Type B pancreatic cell (in vitro differentiated cells): ENCODE results near the gene FRZB. TPM values are rescaled to one million over a fixed set of nuclear protein-coding genes. Genes with fewer than 3 reads are reported as not detected.
A peak's percentile ranks its signal among the peaks of the same experiment; 100 is the strongest.

Source experiments
- DNase-seq: peaks from one replicate; pipeline ENCODE4 v3.0.0; 2021; ENCODE audit warnings: mixed read lengths; ENCODE audit not compliant: unreplicated experiment; ENCODE audit errors: extremely low spot score
- H3K27ac Mint-ChIP-seq: 2 replicates; pipeline ENCODE4 v1.8.0; 2021; ENCODE audit warnings: mild to moderate bottlenecking, mixed read lengths
- H3K27me3 Mint-ChIP-seq: 2 replicates; pipeline ENCODE4 v1.8.0; 2021; ENCODE audit warnings: mixed read lengths
- H3K36me3 Mint-ChIP-seq: 2 replicates; pipeline ENCODE4 v1.8.0; 2021; ENCODE audit warnings: mixed read lengths
- H3K4me1 Mint-ChIP-seq: one replicate; pipeline ENCODE4 v1.8.0; 2021; ENCODE audit warnings: mixed read lengths; ENCODE audit not compliant: unreplicated experiment
- H3K4me3 Mint-ChIP-seq: 2 replicates; pipeline ENCODE4 v1.8.0; 2021; ENCODE audit warnings: mild to moderate bottlenecking, mixed read lengths
- H3K9me3 Mint-ChIP-seq: 2 replicates; pipeline ENCODE4 v1.8.0; 2021; ENCODE audit warnings: mixed read lengths
- CTCF ChIP-seq: fragments of 200-600 bp; sonication (generic); conservative IDR thresholded peaks from 2 replicates; pipeline ENCODE4 v1.5.0; 2021; ENCODE audit warnings: antibody characterized with exemption, mild to moderate bottlenecking
- total RNA-seq: library from RNA; stranded (reverse); gene quantifications from 2 replicates; pipeline ENCODE4 v1.2.1, GENCODE V29; 2021; ENCODE audit warnings: low replicate concordance

The FRZB gene
- total RNA-seq, 1 donor from 2014 or later = 17.1 TPM

- DNase-seq = no peak
- peaks cover 6% of the 10 kb centered on the region for H3K9me3 Mint-ChIP-seq
- H3K27me3 Mint-ChIP-seq = no peaks in the 10 kb centered on the region
- H3K27ac Mint-ChIP-seq = no peak overlapping the region
- TF ChIP-seq CTCF = no peak
- H3K4me1 Mint-ChIP-seq = peaks cover 23% of the 10 kb centered on the region
- H3K4me3 Mint-ChIP-seq = no peak overlapping the region
- peaks cover 20% of the 10 kb centered on the region for H3K36me3 Mint-ChIP-seq
These were observed 13.6 kb downstream of the FRZB start for GRCh38 chr2:182852801-182853200.

GRCh38 chr2:182852090-182852489 is 14.3 kb downstream of the FRZB start:
- Mint-ChIP-seq H3K4me1 (peaks cover 28% of the 10 kb centered on the region), H3K27me3 (no peaks in the 10 kb centered on the region), H3K27ac (no peak overlapping the region), H3K9me3 (peaks cover 6% of the 10 kb centered on the region), H3K36me3 (peaks cover 16% of the 10 kb centered on the region), H3K4me3 (no peak overlapping the region)
- DNase-seq = no peak
- TF ChIP-seq CTCF = no peak

GRCh38 chr2:182845794-182846417 is 20.5 kb downstream of the FRZB start:
- H3K4me3 Mint-ChIP-seq = peak overlapping the region; percentile 5
- H3K36me3 Mint-ChIP-seq = peaks cover 4% of the 10 kb centered on the region
- TF ChIP-seq CTCF = no peak
- no peak for DNase-seq
- peaks cover 2% of the 10 kb centered on the region for H3K27me3 Mint-ChIP-seq
- no peaks in the 10 kb centered on the region for H3K9me3 Mint-ChIP-seq
- peaks cover 24% of the 10 kb centered on the region for H3K4me1 Mint-ChIP-seq
- H3K27ac Mint-ChIP-seq = peak overlapping the region; percentile 22

GRCh38 chr2:182836451-182836850 is 30.0 kb downstream of the FRZB start:
- Mint-ChIP-seq H3K4me3 (no peak overlapping the region), H3K27ac (no peak overlapping the region), H3K9me3 (no peaks in the 10 kb centered on the region), H3K4me1 (peaks cover 48% of the 10 kb centered on the region), H3K36me3 (peaks cover 3% of the 10 kb centered on the region), H3K27me3 (peaks cover 3% of the 10 kb centered on the region)
- TF ChIP-seq CTCF = no peak
- no peak for DNase-seq

- peaks cover 3% of the 10 kb centered on the region for H3K27me3 Mint-ChIP-seq
- no peak for DNase-seq
- TF ChIP-seq CTCF = no peak
- H3K9me3 Mint-ChIP-seq = no peaks in the 10 kb centered on the region
- H3K36me3 Mint-ChIP-seq = peaks cover 3% of the 10 kb centered on the region
- peaks cover 42% of the 10 kb centered on the region for H3K4me1 Mint-ChIP-seq
- no peak overlapping the region for H3K27ac Mint-ChIP-seq
- no peak overlapping the region for H3K4me3 Mint-ChIP-seq
These were observed 32.1 kb downstream of the FRZB start for GRCh38 chr2:182834293-182834692.
